Endothelial cell of umbilical vein (primary cell): Measurements from ENCODE around the gene RSPH3. TPM values are rescaled to one million over a fixed set of nuclear protein-coding genes. Genes with fewer than 3 reads are reported as not detected.

Source experiments
- BruUV-seq: library from RNA; stranded (reverse); fragments of 400-500 nt; replicated peaks from 2 replicates; lab custom pipeline; 2021; lab: Mats Ljungman, UMichigan
- CTCF ChIA-PET: fragments of 300-600, 350-600 bp; sonication (Branson Sonifier 250); formaldehyde crosslinking; loops from one replicate; lab custom pipeline; 2021; ENCODE audit warnings: antibody characterized with exemption, inconsistent platforms; lab: Charles Lee
- POLR2A ChIA-PET: fragments of 300-600, 350-600 bp; sonication (Branson Sonifier 250); formaldehyde crosslinking; loops from one replicate; lab custom pipeline; 2021; ENCODE audit warnings: antibody characterized with exemption, inconsistent platforms; lab: Charles Lee
- DNase-seq: peaks from one replicate; pipeline ENCODE4 v3.0.0-alpha.2; 2011; ENCODE audit warnings: low read depth, low spot score
- FAIRE-seq: peaks from 2 replicates; lab custom pipeline; 2011; peaks lifted over from hg19 to GRCh38; lab: Jason Lieb, UNC
- H2AFZ ChIP-seq: 2 replicates; pipeline ENCODE4 v1.6.0; 2012; ENCODE audit warnings: low read depth, low read length, control low read depth, inconsistent platforms
- H3K27ac ChIP-seq: 2 replicates; pipeline ENCODE4 v1.5.1; 2011; ENCODE audit warnings: low read depth, mild to moderate bottlenecking, control low read depth, low read length, moderate library complexity; ENCODE audit not compliant: insufficient read depth
- H3K27me3 ChIP-seq, 2 experiments: 2 replicates each; pipeline versions ENCODE4 v1.6.0 to v1.6.1; 2011; ENCODE audit warnings: low read length in 2 of 2, mixed read lengths in 1 of 2; ENCODE audit not compliant: control insufficient read depth in 2 of 2, insufficient read depth in 2 of 2
- H3K36me3 ChIP-seq, 2 experiments: 2 replicates in 1 of 2; 3 replicates in 1 of 2; pipeline ENCODE4 v1.5.1; 2011; ENCODE audit warnings: low read length in 2 of 2, mild to moderate bottlenecking in 1 of 2, moderate library complexity in 1 of 2; ENCODE audit not compliant: control insufficient read depth in 2 of 2, insufficient read depth in 2 of 2; ENCODE audit errors: extremely low read depth in 1 of 2
- H3K4me1 ChIP-seq: 3 replicates; pipeline ENCODE4 v1.5.1; 2011; ENCODE audit warnings: mild to moderate bottlenecking, low read length; ENCODE audit not compliant: control insufficient read depth, insufficient read depth; ENCODE audit errors: extremely low read depth
- H3K4me2 ChIP-seq: 2 replicates; pipeline ENCODE4 v1.6.1; 2011; ENCODE audit warnings: low read length, control low read depth, mixed read lengths; ENCODE audit not compliant: insufficient read depth
- H3K4me3 ChIP-seq, 3 experiments: fragments of 200-600 bp in 1 of 3; sonication (generic), shearing (Covaris generic) in 1 of 3; replicated peaks in 1 of 3; 2 replicates each; pipeline ENCODE4 v1.5.1; 2011 to 2016; ENCODE audit warnings: control low read depth in 3 of 3, low read length in 3 of 3, mild to moderate bottlenecking in 2 of 3, inconsistent platforms in 1 of 3, low read depth in 1 of 3, moderate library complexity in 1 of 3; ENCODE audit not compliant: insufficient read depth in 1 of 3
- H3K79me2 ChIP-seq: 2 replicates; pipeline ENCODE4 v1.6.0; 2012; ENCODE audit warnings: low read length, inconsistent platforms; ENCODE audit not compliant: control insufficient read depth, insufficient read depth
- H3K9ac ChIP-seq: replicated peaks from 2 replicates; pipeline ENCODE3; 2011; ENCODE audit warnings: low read length, control low read depth; ENCODE audit not compliant: insufficient read depth; ENCODE audit errors: extremely low read depth
- H3K9me1 ChIP-seq: replicated peaks from 3 replicates; pipeline ENCODE4 v1.6.0; 2011; ENCODE audit warnings: mild to moderate bottlenecking, low read length; ENCODE audit not compliant: control insufficient read depth, insufficient read depth; ENCODE audit errors: extremely low read depth
- H3K9me3 ChIP-seq: replicated peaks from 2 replicates; pipeline ENCODE4 v1.5.1; 2012; ENCODE audit warnings: low read length, inconsistent platforms; ENCODE audit not compliant: control insufficient read depth, insufficient read depth
- H4K20me1 ChIP-seq: replicated peaks from 2 replicates; pipeline ENCODE3; 2011; ENCODE audit warnings: mild to moderate bottlenecking, low read length; ENCODE audit not compliant: control insufficient read depth, insufficient read depth; ENCODE audit errors: extremely low read depth
- CTCF ChIP-seq, 2 donors: IDR thresholded peaks; 1 replicate in 1 of 2; 2 replicates in 1 of 2; pipeline ENCODE4 v1.5.1; 2011; ENCODE audit warnings: low read length in 2 of 2, mild to moderate bottlenecking in 2 of 2, moderate library complexity in 2 of 2, control low read depth in 1 of 2, inconsistent platforms in 1 of 2, low read depth in 1 of 2; ENCODE audit not compliant: insufficient read depth in 1 of 2; ENCODE audit errors: extremely low read depth in 1 of 2
- EZH2 ChIP-seq: IDR thresholded peaks from 2 replicates; pipeline ENCODE4 v1.6.1; 2012; ENCODE audit warnings: borderline replicate concordance, low read depth, mild to moderate bottlenecking, moderate library complexity, low read length, inconsistent platforms; ENCODE audit not compliant: severe bottlenecking
- FOS ChIP-seq: IDR thresholded peaks from 2 replicates; pipeline ENCODE4 v1.6.1; 2011; ENCODE audit warnings: mild to moderate bottlenecking, low read length, moderate library complexity, borderline replicate concordance; ENCODE audit not compliant: insufficient read depth
- GATA2 ChIP-seq: IDR thresholded peaks from 2 replicates; pipeline ENCODE4 v1.7.0; 2011; ENCODE audit warnings: low read depth, mild to moderate bottlenecking, moderate library complexity, mixed read lengths, low read length; ENCODE audit not compliant: insufficient read length, insufficient read depth
- JUN ChIP-seq: IDR thresholded peaks from 2 replicates; pipeline ENCODE4 v1.6.1; 2011; ENCODE audit warnings: borderline replicate concordance, low read depth; ENCODE audit not compliant: insufficient read length, insufficient read depth
- MAX ChIP-seq: IDR thresholded peaks from 2 replicates; pipeline ENCODE4 v1.6.1; 2011; ENCODE audit not compliant: insufficient read depth, insufficient read length
- MYC ChIP-seq: IDR thresholded peaks from one replicate; pipeline ENCODE4 v1.6.1; 2011; ENCODE audit warnings: mild to moderate bottlenecking, low read depth, low read length
- POLR2A ChIP-seq: IDR thresholded peaks from 2 replicates; pipeline ENCODE4 v1.6.1; 2012; ENCODE audit warnings: low read depth, mild to moderate bottlenecking, control low read depth, low read length
- POLR2AphosphoS5 ChIP-seq: IDR thresholded peaks from 2 replicates; pipeline ENCODE4 v1.6.1; 2012; ENCODE audit warnings: low read depth, mild to moderate bottlenecking, control low read depth, low read length, moderate library complexity; ENCODE audit not compliant: insufficient read depth
- dilution Hi-C: fragments of 300-500 bp; cut with MboI; formaldehyde crosslinking; loops from one replicate; pipeline ENCODE4 v1.15.0; 2019; ENCODE audit warnings: low sequenced_read_pairs; ENCODE audit not compliant: extremely low pct_ligation_motif_present
- intact Hi-C: fragments of 100-400 bp; cut with micrococcal nuclease; formaldehyde crosslinking; loops from one replicate; pipeline ENCODE4 v1.10.0; 2022
- polyA plus RNA-seq, 4 experiments: library from polyadenylated mRNA; depleted of rRNA in 3 of 4; stranded (reverse) in 3 of 4; unstranded in 1 of 4; fragments of >200 nt; gene quantifications; 2 replicates each; pipeline versions ENCODE4 v1.2.1 to v1.2.3, GENCODE V29; 2011 to 2012; ENCODE audit warnings: missing spikeins in 1 of 4
- total RNA-seq: library from RNA; stranded (reverse); gene quantifications from 2 replicates; pipeline ENCODE4 v1.2.3, GENCODE V29; 2021

The RSPH3 gene
- total and polyA plus RNA-seq, 2 donors (not counting 3 experiments of a cell fraction or from before 2014, with no cell fraction given) = 0.66 to 3.3 TPM

- Histone ChIP-seq H3K4me3 (no peak overlapping the region), H3K79me2 (no peaks in the 10 kb centered on the region), H3K4me1 (no peaks in the 10 kb centered on the region), H3K9ac (no peak overlapping the region), H3K9me3 (no peaks in the 10 kb centered on the region), H3K27ac (no peak overlapping the region), H3K4me2 (no peak overlapping the region), H3K36me3 (no peaks in the 10 kb centered on the region), H3K9me1 (no peaks in the 10 kb centered on the region), H2AFZ (no peak overlapping the region), H3K27me3 (no peaks in the 10 kb centered on the region), H4K20me1 (no peaks in the 10 kb centered on the region)
- no TSS peak for BruUV-seq
- DNase-seq (no peak), FAIRE-seq (no peak)
- no peak for TF ChIP-seq JUN
- intact Hi-C loops = no loop called here
- dilution Hi-C loops = no loop called here
- ChIA-PET POLR2A (no interaction called here), CTCF (interaction anchor here (0.9 to 3.7 kb wide), 5 partner anchors 9 to 101 kb away, joined by 3 to 28 read pairs (median 3); no protein-coding TSS in a partner anchor)
Observed at GRCh38 chr6:159033160-159034049, 33.4 kb upstream of the RSPH3 start.

GRCh38 chr6:159031846-159032245 is 31.8 kb upstream of the RSPH3 start:
- Histone ChIP-seq H3K4me3 (no peak overlapping the region), H4K20me1 (no peaks in the 10 kb centered on the region), H3K27me3 (no peaks in the 10 kb centered on the region), H3K36me3 (no peaks in the 10 kb centered on the region), H3K9me3 (no peaks in the 10 kb centered on the region), H3K9me1 (no peaks in the 10 kb centered on the region), H3K4me1 (no peaks in the 10 kb centered on the region), H3K27ac (no peak overlapping the region), H3K79me2 (no peaks in the 10 kb centered on the region), H3K9ac (no peak overlapping the region), H2AFZ (no peak overlapping the region), H3K4me2 (no peak overlapping the region)
- dilution Hi-C loops = no loop called here
- BruUV-seq = no TSS peak
- FAIRE-seq (no peak), DNase-seq (no peak)
- TF ChIP-seq CTCF (IDR thresholded peaks at IDR 0.05; ENCODE audit: extremely low read depth in 1 of 2, insufficient read depth in 1 of 2, low read depth in 1 of 2, low read length in 2 of 2) (no peak), MAX (no peak), EZH2 (no peak), JUN (no peak), GATA2 (no peak), FOS (no peak), POLR2AphosphoS5 (no peak), POLR2A (no peak), MYC (no peak)
- ChIA-PET CTCF (interaction anchor here (3.7 kb wide), 1 partner anchor 10 kb away, joined by 28 read pairs; no protein-coding TSS in a partner anchor), POLR2A (no interaction called here)
- intact Hi-C loops = no loop called here
